Nephron progenitor cell (in vitro differentiated cells): ENCODE data around the gene CDKN2D.
A peak's percentile ranks its signal among the peaks of the same experiment; 100 is the strongest.

Experiments
- DNase-seq: peaks from one replicate; pipeline ENCODE4 v3.0.0; 2021
- H3K27ac Mint-ChIP-seq: 2 replicates; pipeline ENCODE4 v1.8.0; 2021; ENCODE audit warnings: mild to moderate bottlenecking, moderate library complexity, mixed read lengths
- H3K27me3 Mint-ChIP-seq: 2 replicates; pipeline ENCODE4 v1.8.0; 2021; ENCODE audit warnings: mild to moderate bottlenecking, low read depth, mixed read lengths; ENCODE audit not compliant: poor library complexity
- H3K36me3 Mint-ChIP-seq: 2 replicates; pipeline ENCODE4 v1.8.0; 2021; ENCODE audit warnings: low read depth, mixed read lengths
- H3K4me1 Mint-ChIP-seq: 2 replicates; pipeline ENCODE4 v1.8.0; 2021; ENCODE audit warnings: mixed read lengths
- H3K4me3 Mint-ChIP-seq: 2 replicates; pipeline ENCODE4 v1.8.0; 2021; ENCODE audit warnings: mild to moderate bottlenecking, moderate library complexity, mixed read lengths
- H3K9me3 Mint-ChIP-seq: 2 replicates; pipeline ENCODE4 v1.8.0; 2021; ENCODE audit warnings: mild to moderate bottlenecking, moderate library complexity, mixed read lengths
- TF ChIP-seq, protein P1 (sequence below): fragments of 200-600 bp; sonication (generic); IDR thresholded peaks from 2 replicates; pipeline ENCODE4 v1.5.0; 2021; ENCODE audit warnings: antibody characterized with exemption

Gene CDKN2D

DNA sequence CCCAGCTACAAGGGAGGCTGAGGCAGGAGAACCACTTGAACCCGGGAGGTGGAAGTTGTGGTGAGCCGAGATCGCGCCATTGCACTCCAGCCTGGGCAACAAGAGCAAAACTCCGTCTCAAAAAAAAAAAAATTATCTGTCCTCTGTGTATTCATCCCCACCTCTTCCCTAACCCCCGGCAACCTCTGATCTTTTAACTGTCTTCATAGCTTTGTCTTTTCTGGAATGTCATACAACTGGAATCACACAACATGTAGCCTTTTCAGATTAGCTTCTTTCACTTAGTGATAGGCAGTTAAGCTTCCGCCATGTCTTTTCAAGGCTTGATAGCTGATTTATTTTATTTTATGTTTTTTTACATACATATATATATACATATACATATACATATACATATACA, 43.1 kb downstream of the CDKN2D start:
- Mint-ChIP-seq H3K27ac (no peak overlapping the region), H3K9me3 (no peaks in the 10 kb centered on the region), H3K36me3 (no peaks in the 10 kb centered on the region), H3K4me3 (no peak overlapping the region), H3K4me1 (peaks cover 6% of the 10 kb centered on the region), H3K27me3 (peaks cover 13% of the 10 kb centered on the region)
- TF ChIP-seq, protein P1, sequence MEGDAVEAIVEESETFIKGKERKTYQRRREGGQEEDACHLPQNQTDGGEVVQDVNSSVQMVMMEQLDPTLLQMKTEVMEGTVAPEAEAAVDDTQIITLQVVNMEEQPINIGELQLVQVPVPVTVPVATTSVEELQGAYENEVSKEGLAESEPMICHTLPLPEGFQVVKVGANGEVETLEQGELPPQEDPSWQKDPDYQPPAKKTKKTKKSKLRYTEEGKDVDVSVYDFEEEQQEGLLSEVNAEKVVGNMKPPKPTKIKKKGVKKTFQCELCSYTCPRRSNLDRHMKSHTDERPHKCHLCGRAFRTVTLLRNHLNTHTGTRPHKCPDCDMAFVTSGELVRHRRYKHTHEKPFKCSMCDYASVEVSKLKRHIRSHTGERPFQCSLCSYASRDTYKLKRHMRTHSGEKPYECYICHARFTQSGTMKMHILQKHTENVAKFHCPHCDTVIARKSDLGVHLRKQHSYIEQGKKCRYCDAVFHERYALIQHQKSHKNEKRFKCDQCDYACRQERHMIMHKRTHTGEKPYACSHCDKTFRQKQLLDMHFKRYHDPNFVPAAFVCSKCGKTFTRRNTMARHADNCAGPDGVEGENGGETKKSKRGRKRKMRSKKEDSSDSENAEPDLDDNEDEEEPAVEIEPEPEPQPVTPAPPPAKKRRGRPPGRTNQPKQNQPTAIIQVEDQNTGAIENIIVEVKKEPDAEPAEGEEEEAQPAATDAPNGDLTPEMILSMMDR = no peak
- no peak for DNase-seq

DNA sequence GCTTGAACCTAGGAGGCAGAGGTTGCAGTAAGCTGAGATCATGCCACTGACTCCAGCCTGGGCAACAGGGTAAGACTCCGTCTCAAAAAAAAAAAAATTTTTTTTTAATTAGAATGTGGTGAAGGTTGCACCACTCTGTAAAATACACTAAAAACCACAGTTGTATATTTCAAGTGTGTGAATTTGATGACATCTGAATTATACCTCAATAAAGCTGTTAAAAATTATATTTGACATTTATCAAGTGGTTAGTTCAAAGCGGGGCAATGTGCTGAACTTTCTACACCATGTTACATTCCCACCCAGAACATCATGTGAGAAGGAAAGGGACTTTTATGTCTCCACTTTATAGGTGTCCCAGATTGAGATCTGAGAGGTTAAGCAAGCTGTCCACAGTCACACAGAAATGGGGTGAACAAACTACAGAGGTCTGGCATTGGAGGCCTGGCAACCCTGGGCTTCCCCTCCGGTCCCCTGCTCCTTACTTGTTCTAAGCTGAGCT, 45.6 kb downstream of the CDKN2D start:
- Mint-ChIP-seq H3K4me3 (no peak overlapping the region), H3K36me3 (no peaks in the 10 kb centered on the region), H3K27ac (no peak overlapping the region), H3K4me1 (peaks cover 22% of the 10 kb centered on the region), H3K27me3 (peaks cover 17% of the 10 kb centered on the region), H3K9me3 (no peaks in the 10 kb centered on the region)
- TF ChIP-seq, protein P1 = no peak
- no peak for DNase-seq

DNA sequence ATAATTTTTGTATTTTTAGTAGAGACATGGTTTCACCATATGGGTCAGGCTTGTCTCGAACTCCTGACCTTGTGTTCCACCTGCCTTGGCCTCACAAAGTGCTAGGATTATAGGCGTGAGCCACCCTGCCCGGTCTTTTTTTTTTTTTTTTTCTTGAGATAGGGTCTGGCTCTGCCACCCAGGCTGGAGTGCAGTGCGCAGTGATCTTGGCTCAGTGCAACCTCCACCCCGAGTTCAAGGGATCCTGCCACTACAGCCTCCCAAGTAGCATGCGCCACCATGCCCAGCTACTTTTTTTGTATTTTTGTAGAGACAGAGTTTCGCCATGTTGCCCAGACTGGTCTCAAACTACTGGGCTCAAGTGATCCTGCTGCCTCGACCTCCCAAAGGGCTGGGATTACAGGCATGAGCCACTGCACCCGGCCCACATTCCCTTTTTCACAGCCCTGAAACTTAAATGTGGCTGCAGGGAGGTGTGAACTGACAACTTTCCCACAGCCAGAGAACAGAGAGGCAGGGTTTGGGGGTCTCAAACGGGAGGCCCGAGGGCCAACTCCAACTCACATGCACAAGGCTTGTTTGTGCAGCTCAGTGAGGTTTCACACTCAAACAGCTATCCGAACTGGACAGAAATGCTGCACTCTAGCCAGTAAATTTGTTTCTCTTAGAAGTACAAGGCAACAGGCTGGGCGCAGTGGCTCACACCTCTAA, 47.2 kb downstream of the CDKN2D start:
- Mint-ChIP-seq H3K9me3 (no peaks in the 10 kb centered on the region), H3K27me3 (peaks cover 24% of the 10 kb centered on the region), H3K36me3 (no peaks in the 10 kb centered on the region), H3K4me1 (peaks cover 30% of the 10 kb centered on the region), H3K4me3 (no peak overlapping the region), H3K27ac (no peak overlapping the region)
- no peak for DNase-seq
- TF ChIP-seq, protein P1 = no peak

DNA sequence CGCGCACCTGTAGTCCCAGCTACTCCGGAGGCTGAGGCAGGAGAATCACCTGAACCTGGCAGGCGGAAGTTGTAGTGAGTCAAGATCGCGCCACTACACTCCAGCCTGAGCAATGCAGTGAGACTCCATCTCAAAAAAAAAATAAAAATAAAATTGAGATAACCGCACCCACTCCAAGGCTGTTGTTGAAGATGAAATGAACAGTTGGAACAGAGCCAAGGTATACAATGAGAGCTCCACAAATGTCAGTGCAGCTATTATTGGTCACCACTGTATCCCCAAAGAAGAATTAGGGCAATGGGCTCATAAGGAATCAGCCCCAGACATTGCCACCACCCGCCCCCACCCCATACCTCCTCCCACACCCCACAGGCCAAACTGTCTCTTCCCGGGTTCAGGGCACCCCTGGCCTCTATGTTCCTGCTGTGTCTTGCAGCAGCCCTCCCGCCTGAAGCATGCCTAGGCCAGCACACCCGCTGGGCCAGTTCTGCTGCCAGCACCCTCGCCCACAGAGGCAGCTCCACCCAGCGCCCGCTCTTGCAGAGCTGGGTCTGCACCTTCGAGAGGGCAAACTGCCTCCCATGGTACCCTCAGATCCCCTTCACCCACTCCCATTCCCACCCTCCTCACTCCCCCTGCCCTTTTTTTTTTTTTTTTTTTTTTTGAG, 48.0 kb downstream of the CDKN2D start:
- peaks cover 31% of the 10 kb centered on the region for H3K27me3 Mint-ChIP-seq
- H3K4me1 Mint-ChIP-seq = peaks cover 38% of the 10 kb centered on the region
- no peaks in the 10 kb centered on the region for H3K9me3 Mint-ChIP-seq
- H3K27ac Mint-ChIP-seq = no peak overlapping the region
- TF ChIP-seq, protein P1 = no peak
- H3K36me3 Mint-ChIP-seq = no peaks in the 10 kb centered on the region
- no peak for DNase-seq
- H3K4me3 Mint-ChIP-seq = no peak overlapping the region

DNA sequence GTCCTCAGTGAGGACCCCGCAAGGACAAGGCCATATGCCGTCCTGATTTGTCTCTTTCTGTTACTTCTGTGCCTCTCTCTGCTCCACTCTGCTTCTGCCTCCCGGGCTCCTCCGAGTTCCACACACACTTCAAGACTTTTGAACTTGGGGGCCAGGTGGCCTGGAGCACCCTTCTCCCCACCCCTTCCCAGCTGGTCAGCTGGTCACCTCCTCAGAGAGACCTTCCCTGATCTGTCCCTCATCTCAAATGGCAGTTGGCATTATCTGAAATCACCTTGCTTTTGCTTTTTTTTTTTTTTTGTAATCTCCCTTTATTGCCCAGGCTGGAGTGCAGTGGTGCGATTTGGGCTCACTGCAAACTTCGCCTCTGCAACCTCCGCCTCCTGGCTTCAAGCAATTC, 49.4 kb downstream of the CDKN2D start:
- Mint-ChIP-seq H3K27me3 (peaks cover 36% of the 10 kb centered on the region), H3K36me3 (no peaks in the 10 kb centered on the region), H3K9me3 (no peaks in the 10 kb centered on the region), H3K27ac (no peak overlapping the region), H3K4me1 (peaks cover 47% of the 10 kb centered on the region), H3K4me3 (peak overlapping the region; percentile 86)
- TF ChIP-seq, protein P1 = no peak
- no peak for DNase-seq
